Stimulated activated CD4-positive, alpha-beta T cell treated with anti-CD3 and anti-CD28 coated beads, Interleukin-12 subunit alpha, Interleukin-12 subunit beta, amount 100 ng/mL, for 24 hours (primary cell): Measurements from ENCODE around the gene SLC47A2.
"Not testable (repeated sequence)": the region's sequence is repeated elsewhere in the genome, so short reads cannot be mapped to it uniquely, and the experiment has no call there.

Experiments
- DNase-seq, 2 experiments: peaks; one replicate each; pipeline ENCODE4 v3.0.0-alpha.2; 2020; ENCODE audit warnings: low read depth in 2 of 2

The SLC47A2 gene

GRCh38 chr17:19706791-19707727 lies 9.3 kb downstream of the SLC47A2 start:
- no peak for DNase-seq

- DNase-seq = no peak
Observed at GRCh38 chr17:19705771-19706770, 10.3 kb downstream of the SLC47A2 start.

- no peak for DNase-seq
Observed at GRCh38 chr17:19705201-19705600, 11.2 kb downstream of the SLC47A2 start.

GRCh38 chr17:19703828-19704613 lies 12.4 kb downstream of the SLC47A2 start:
- no peak for DNase-seq

- no peak for DNase-seq
Observed at GRCh38 chr17:19703106-19703827, 13.1 kb downstream of the SLC47A2 start.

GRCh38 chr17:19702217-19702641 lies 14.2 kb downstream of the SLC47A2 start:
- no peak for DNase-seq

GRCh38 chr17:19686400-19687090 lies 29.8 kb downstream of the SLC47A2 start:
- no peak for DNase-seq

- not testable (repeated sequence) for DNase-seq
Observed at GRCh38 chr17:19684909-19685580, 31.3 kb downstream of the SLC47A2 start.

GRCh38 chr17:19683117-19683516 lies 33.3 kb downstream of the SLC47A2 start:
- DNase-seq = no peak

- no peak for DNase-seq
Observed at GRCh38 chr17:19678581-19679453, 37.6 kb downstream of the SLC47A2 start.

GRCh38 chr17:19677736-19678379 lies 38.5 kb downstream of the SLC47A2 start:
- DNase-seq = no peak

- DNase-seq = no peak
Observed at GRCh38 chr17:19676896-19677295, 39.5 kb downstream of the SLC47A2 start.

GRCh38 chr17:19673623-19674022 lies 42.8 kb downstream of the SLC47A2 start:
- DNase-seq = no peak

- DNase-seq = no peak
Observed at GRCh38 chr17:19672009-19672750, 44.2 kb downstream of the SLC47A2 start.

GRCh38 chr17:19671433-19671832 lies 45.0 kb downstream of the SLC47A2 start:
- DNase-seq = no peak

- DNase-seq = no peak
Observed at GRCh38 chr17:19670908-19671307, 45.5 kb downstream of the SLC47A2 start.

- DNase-seq = not testable (repeated sequence)
Observed at GRCh38 chr17:19669680-19670079, 46.7 kb downstream of the SLC47A2 start.
